Muscle of arm (tissue), 12 donors: ENCODE measurements around the gene GJA4. TPM values are rescaled to one million over a fixed set of nuclear protein-coding genes. Genes with fewer than 3 reads are reported as not detected.

Experiments
- DNase-seq: peaks from one replicate; pipeline ENCODE4 v3.0.0-alpha.2; 2013
- polyA plus RNA-seq, 12 donors: library from polyadenylated mRNA; unstranded; fragments of 120-200 nt; gene quantifications; one replicate each; pipeline ENCODE4 v1.2.1, GENCODE V29; 2013; ENCODE audit not compliant: insufficient read length in 12 of 12

Gene GJA4
- polyA plus RNA-seq, 12 donors, result 27.2 to 58.0 (median 32.5) TPM; not detected in 1

- no peak for DNase-seq
These were observed 35.8 kb downstream of the GJA4 start for GRCh38 chr1:34828611-34829010.

DNA sequence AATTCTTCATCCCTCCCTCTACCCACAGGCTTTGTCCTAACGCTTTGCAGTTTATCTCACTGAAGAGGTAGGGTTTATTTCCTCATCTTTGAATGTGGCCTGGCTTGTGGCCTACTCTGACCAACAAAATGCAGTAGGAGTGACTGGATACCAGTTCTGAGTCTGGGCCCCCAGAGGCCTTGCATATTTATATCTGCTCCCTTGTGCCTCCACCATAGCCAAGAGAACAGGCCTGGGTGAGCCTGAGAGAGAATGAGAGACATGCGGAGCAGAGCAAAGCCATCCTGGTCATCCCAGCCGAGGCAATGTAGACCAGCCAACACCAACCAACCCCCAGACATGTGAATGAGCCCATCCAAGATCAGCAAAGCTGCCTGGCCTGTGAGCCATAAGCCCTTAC is 36.5 kb downstream of the GJA4 start:
- no peak for DNase-seq

- no peak for DNase-seq
These were observed 39.0 kb downstream of the GJA4 start for GRCh38 chr1:34831721-34832246.

DNA sequence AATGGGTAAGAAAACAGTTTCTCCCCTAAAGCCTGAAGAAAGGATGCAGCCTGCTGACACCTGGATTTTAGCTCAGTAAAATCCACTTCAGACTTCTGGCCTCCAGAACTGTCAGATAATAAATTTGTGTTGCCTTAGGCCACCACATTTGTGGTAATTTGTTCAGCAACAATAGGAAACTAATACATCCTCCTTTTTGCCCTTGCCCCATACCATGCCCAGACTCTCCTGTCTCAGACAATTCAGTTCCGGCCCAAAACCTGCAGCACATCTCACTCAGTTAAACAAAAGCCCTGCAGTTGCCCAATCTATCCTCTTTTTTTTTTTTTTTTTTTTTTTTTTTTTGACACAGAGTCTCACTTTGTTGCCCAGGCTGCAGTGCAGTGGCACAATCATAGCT is 40.9 kb downstream of the GJA4 start:
- DNase-seq, result no peak

DNA sequence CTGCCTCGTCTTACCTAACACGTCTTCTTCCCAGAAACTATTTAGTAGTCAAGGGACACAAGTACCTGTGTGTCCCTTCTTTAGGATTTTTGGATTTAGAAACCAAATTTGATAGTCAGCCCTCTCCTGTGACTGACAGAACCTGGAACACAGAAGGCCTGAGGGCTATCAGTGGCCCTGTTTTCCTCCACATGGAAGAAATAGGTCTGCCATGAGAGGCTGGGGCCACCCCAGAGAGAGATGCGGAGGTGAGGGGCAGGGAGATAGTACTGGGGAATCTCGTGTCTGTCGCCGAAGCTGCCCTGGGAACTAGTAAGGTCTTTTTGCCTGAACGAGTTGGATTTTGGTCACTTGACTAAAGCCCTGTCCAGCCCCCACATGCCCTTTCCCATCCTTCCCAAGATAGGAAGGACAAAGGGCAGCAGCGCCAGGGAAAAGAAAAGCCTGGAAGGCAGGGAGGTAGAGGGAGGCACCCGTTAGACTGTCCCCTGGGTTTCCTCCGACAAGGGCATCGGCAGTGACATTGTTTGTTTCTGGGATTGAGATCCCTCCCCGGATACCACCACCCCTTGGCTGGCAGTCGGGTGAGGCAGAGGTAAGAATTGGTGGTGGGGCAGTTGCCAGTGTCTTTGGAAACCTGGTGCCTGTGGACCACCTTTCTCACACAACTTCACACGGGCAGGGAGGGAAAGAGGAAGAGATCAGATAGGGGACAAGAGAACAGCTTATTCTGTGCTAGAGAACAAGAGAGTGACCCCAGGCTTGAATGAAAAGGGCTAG is 46.9 kb downstream of the GJA4 start:
- DNase-seq, result no peak

- no peak for DNase-seq
These were observed 47.6 kb downstream of the GJA4 start for GRCh38 chr1:34840426-34840825.

DNA sequence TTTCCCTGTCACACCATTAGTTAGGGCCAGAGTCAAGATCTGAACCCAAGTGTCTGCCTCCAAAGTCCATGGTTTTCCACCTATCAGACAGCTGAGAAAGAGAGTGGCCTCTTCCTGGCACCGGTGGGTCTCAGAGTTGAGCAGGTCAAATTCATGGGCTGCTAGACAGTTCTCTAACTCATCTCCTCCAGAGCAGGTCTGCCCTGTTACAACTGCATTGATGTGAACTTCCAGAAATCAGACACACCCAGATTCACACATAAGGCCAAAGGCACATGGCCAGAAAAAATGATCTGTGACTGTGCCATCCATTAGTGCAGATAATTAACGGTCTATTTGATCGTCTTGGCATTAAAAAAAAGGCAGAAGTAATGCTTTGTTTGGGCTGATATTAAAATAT is 49.3 kb downstream of the GJA4 start:
- DNase-seq, result no peak

DNA sequence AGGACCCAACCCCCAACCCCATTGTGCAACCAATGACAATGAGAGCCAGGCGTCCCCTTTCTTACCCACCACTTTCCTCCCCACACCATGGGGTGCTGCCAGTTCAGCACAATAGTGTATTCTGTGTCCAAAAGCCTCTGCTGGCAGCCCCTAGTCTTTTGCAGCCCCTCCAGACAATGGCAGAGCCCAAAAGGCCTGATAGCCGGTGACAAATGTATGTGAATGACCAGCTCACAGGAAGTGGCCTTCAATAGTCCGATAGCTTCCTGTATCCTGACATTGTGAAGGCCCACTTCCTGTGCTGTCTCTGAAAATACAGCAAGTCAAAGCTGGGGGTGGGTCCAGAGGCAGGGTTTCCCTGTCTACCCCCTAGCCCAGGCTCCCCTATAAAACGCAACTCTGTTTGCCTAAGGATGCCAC is 50.2 kb downstream of the GJA4 start:
- no peak for DNase-seq

DNA sequence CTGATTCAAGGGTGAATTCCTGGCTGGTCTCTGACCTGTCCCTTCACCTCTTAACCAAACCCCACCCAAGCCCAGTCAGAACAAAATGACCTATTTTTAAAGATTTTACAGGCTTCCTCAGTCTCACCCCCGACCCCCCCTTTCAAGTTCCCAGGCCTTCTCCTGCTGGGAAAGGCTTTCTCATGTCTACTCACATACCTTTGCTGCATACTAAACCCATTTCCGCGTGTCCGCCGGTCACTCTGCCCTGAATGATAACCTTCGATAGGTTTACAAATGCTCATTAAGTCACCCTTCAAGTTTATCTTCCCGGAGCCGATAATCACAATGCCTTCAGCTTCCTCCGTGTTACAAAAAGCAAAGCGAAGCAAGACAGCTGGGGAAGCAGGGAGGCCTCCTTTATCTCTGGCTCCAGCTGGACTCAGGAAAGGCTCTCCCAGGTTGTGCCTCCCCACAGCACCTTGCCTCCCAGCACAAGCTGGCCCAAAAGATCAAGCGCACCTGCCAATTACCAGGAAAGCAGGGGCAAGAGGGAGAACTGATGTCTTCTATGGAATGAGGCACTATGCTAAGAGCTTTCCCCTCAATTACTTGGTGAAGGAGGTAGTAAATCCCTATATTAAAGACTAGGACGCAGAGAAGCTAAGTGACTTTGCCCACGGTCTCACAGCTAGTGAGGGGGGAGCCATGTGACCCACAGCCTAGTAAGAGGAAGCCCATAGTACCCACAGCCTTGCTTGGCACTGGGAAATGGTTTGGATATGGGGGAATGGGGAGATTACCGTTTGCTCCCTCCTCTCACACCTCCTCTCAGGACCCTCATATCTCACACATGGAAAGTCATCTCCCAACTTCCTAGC is 50.8 kb downstream of the GJA4 start:
- DNase-seq, result no peak

GRCh38 chr1:34844252-34844634 is 51.4 kb downstream of the GJA4 start:
- DNase-seq, result no peak

Other genes with a start within 250 kb of the GJA4 start
- gene GJB5, start 38.0 kb upstream of the GJA4 start, polyA plus RNA-seq, result 10 to 100 TPM in 1 of 12 donors, 1 to 10 TPM in 2, under 1 TPM in 5, not detected in 4; 0.18 to 10.8 (median 0.38) TPM
- gene GJB4, start 33.3 kb upstream of the GJA4 start, polyA plus RNA-seq, result under 1 TPM in 5 of 12 donors, not detected in 7; 0.05 to 0.77 (median 0.19) TPM
- gene GJB3, start 11.8 kb upstream of the GJA4 start, polyA plus RNA-seq, result 1 to 10 TPM in 3 of 12 donors, under 1 TPM in 2, not detected in 7; 0.14 to 7.6 (median 1.2) TPM
- gene SMIM12, start 66.8 kb downstream of the GJA4 start, polyA plus RNA-seq, result 10 to 100 TPM in 11 of 12 donors, not detected in 1; 17.9 to 66.6 (median 23.5) TPM
- gene DLGAP3, start 136.7 kb downstream of the GJA4 start, polyA plus RNA-seq, result 1 to 10 TPM in 1 of 12 donors, under 1 TPM in 9, not detected in 2; 0.07 to 3.4 (median 0.22) TPM
- 10 to 100 TPM in 11 of 12 donors, not detected in 1; 14.8 to 26.5 (median 20.2) TPM for gene TMEM35B, start 192.3 kb downstream of the GJA4 start, polyA plus RNA-seq
- 10 to 100 TPM in 9 of 12 donors, 1 to 10 TPM in 2, not detected in 1; 7.5 to 21.5 (median 13.0) TPM for gene ZMYM6, start 238.9 kb downstream of the GJA4 start, polyA plus RNA-seq